UCSD-AML1 (cell line): ENCODE measurements around the gene TAS2R5.
A peak's percentile ranks its signal among the peaks of the same experiment; 100 is the strongest.
"Not testable (repeated sequence)": the region's sequence is repeated elsewhere in the genome, so short reads cannot be mapped to it uniquely, and the experiment has no call there.

ENCODE experiments used
- DNase-seq: peaks from one replicate; lab custom pipeline; 2025; ENCODE audit not compliant: unreplicated experiment; lab: John Stamatoyannopoulos, UW

TAS2R5 gene

GRCh38 chr7:141789917-141790316, at the start of gene TAS2R5:
Gene TAS2R5 (plus strand): TSS chr7:141790217. CDS start chr7:141790362, 145 bp downstream.
- DNase-seq: no peak

- no peak for DNase-seq
These were observed 47.8 kb upstream of the TAS2R5 start for GRCh38 chr7:141742229-141742628.

GRCh38 chr7:141744131-141744530, 45.9 kb upstream of the TAS2R5 start:
- no peak for DNase-seq

GRCh38 chr7:141748396-141748795, 41.6 kb upstream of the TAS2R5 start:
- DNase-seq: no peak

GRCh38 chr7:141751904-141752303, 38.1 kb upstream of the TAS2R5 start:
- not testable (repeated sequence) for DNase-seq

GRCh38 chr7:141752634-141753033, 37.4 kb upstream of the TAS2R5 start:
- no peak for DNase-seq

- peak; percentile 5 for DNase-seq
These were observed 35.1 kb upstream of the TAS2R5 start for GRCh38 chr7:141754939-141755338.

- DNase-seq: no peak
These were observed 26.2 kb upstream of the TAS2R5 start, which contains the start of gene TAS2R3 for GRCh38 chr7:141763797-141764196. Gene TAS2R3 (plus strand): TSS chr7:141764097. CDS start chr7:141764159, 62 bp downstream.

- not testable (repeated sequence) for DNase-seq
These were observed 19.9 kb upstream of the TAS2R5 start for GRCh38 chr7:141770083-141770583.

- no peak for DNase-seq
These were observed 13.6 kb upstream of the TAS2R5 start, which contains the start of gene TAS2R4 for GRCh38 chr7:141776374-141776773. Gene TAS2R4 (plus strand): TSS chr7:141776674. CDS start chr7:141778489, 1,815 bp downstream.

GRCh38 chr7:141785706-141786552, 4.1 kb upstream of the TAS2R5 start:
- DNase-seq: no peak

GRCh38 chr7:141788296-141788695, 1.7 kb upstream of the TAS2R5 start:
- no peak for DNase-seq

- no peak for DNase-seq
These were observed 2.5 kb downstream of the TAS2R5 start for GRCh38 chr7:141792526-141792925.

- DNase-seq: no peak
These were observed 30.1 kb downstream of the TAS2R5 start for GRCh38 chr7:141820067-141820466.

GRCh38 chr7:141822432-141822831, 32.4 kb downstream of the TAS2R5 start:
- DNase-seq: not testable (repeated sequence)

GRCh38 chr7:141837683-141838082, 47.7 kb downstream of the TAS2R5 start:
- DNase-seq: no peak

- no peak for DNase-seq
These were observed 48.6 kb downstream of the TAS2R5 start for GRCh38 chr7:141838581-141838980.

GRCh38 chr7:141839256-141839655, 49.2 kb downstream of the TAS2R5 start:
- no peak for DNase-seq

- no peak for DNase-seq
These were observed 50.7 kb downstream of the TAS2R5 start for GRCh38 chr7:141840708-141841107.
